HG03342 (cell line): Measurements from ENCODE around the gene DGKH.
"Not testable (repeated sequence)": the region's sequence is repeated elsewhere in the genome, so short reads cannot be mapped to it uniquely, and the experiment has no call there.

ENCODE experiments used
- ATAC-seq: cut with Tn5 transposase; IDR thresholded peaks from one replicate; pipeline ENCODE4 v1.9.1; 2021; ENCODE audit warnings: mild to moderate bottlenecking, moderate library complexity; ENCODE audit not compliant: unreplicated experiment

The DGKH gene

DNA sequence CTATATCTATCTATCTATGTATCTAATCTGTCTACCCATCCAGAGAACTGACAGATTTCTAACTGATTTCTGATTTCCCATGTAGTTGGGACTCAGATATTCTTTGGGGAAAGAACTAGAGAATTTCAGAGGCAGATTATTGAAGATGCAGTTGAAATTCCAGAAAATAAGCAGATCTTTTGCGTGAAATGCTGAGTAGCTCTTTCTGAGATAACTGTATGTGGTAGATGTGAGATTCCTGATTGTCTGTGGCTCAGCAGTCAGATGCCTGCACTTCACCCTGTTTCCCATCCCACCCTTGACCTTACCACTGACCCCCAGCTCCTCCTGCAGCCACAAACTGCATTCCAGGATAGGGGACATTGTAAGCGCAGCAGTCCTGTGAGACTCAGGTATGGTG is 61.5 kb downstream of the DGKH start:
- ATAC-seq = no peak

- ATAC-seq = no peak
Observed at GRCh38 chr13:42110410-42111155, 62.1 kb downstream of the DGKH start.

DNA sequence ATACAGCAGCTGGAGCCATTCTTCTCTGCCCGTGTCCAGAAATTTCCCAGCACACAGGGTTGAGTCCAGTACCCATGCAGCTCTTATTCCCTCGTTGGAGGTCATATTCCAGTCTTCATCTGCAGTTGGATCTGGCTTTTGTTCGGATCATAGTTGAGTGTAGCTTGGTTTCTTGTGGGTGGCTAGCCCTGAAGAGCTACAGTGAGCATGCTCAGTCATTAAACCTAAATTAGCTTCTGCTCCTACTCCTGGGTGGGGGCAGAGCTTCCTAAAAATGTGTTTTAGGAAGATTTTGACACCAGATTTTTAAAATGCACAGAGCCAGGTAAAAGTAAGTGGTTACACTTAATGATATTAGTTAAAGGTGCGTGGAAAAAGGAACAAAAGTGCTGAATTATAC is 64.4 kb downstream of the DGKH start:
- no peak for ATAC-seq

GRCh38 chr13:42113478-42113877 is 65.0 kb downstream of the DGKH start:
- ATAC-seq = no peak

GRCh38 chr13:42114278-42114677 is 65.8 kb downstream of the DGKH start:
- ATAC-seq = no peak

DNA sequence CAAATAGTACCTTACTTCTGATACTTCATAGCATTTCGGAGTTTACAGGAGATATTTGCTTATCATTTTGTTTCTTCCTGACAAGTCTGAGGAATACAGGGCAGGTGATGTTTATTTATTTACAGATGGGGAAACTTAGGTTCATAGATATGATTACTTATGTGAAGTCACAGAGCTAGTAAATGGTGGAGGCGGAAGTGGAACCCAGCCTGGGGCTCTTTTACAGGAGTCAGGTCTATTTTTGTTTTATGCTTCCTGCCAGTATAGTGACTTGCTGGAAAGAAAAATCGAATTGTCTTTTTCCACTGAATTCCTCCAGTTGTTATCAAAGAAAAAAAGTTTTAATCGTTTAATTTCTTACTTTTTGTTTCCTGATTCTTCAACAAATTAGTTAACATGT is 66.5 kb downstream of the DGKH start:
- ATAC-seq = no peak

DNA sequence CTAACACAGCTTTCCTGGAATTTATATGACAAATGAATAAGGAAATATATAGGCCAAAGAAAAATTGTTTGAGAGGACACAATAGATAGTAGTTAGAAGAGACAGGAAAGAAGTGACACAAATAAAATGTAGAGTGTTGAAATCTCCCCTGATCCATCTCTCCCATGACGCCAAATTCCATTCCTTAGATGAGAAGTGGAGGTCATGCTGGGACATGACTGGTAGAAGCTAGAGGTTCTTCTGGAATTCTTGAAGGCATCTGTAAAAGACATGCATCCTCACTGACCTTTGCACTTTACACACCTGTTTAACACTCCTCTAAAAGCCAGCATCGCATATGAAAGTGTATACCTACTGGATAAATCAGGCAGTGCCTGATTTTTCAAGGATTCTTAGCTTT is 67.8 kb downstream of the DGKH start:
- ATAC-seq = no peak

GRCh38 chr13:42119041-42119440 is 70.6 kb downstream of the DGKH start:
- no peak for ATAC-seq

- ATAC-seq = no peak
Observed at GRCh38 chr13:42119875-42120274, 71.4 kb downstream of the DGKH start.

DNA sequence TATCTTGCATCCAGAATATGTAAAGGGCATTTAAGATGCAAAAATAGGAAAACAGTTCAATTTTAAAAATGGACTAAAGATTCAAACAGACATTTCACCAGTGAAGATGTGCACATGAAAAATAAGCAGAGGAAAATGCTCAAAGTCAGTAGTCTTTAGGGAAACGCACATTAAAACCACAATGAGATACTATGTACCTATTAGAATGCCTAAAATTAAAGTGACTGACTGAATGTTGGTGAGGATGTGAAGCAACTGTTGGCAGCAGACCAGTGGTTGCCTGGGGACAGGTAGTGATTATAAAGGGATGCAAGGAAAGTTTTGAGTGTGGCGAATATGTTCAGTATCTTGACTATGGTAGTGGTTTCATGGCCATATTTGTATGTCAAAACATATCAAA is 75.2 kb downstream of the DGKH start:
- no peak for ATAC-seq

DNA sequence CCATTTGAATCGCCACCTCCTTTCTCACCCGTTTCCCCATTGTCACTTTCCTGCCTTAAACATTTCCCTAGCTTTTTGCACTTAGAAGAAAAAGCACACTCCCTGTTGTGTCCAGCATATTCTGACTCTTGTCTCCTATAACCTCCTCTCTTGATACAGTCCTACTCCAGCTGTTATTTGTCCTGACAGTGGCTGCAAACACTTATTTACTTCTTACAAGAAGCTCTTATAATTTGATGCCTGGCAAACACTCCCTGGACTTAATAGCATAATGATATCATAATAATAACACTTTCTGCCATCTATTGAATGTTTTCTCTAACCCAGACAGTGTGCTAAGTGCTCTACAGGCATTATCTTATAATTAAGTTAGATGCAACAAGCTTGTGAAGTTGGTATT is 76.6 kb downstream of the DGKH start:
- ATAC-seq = no peak

- no peak for ATAC-seq
Observed at GRCh38 chr13:42127047-42127446, 78.6 kb downstream of the DGKH start.

DNA sequence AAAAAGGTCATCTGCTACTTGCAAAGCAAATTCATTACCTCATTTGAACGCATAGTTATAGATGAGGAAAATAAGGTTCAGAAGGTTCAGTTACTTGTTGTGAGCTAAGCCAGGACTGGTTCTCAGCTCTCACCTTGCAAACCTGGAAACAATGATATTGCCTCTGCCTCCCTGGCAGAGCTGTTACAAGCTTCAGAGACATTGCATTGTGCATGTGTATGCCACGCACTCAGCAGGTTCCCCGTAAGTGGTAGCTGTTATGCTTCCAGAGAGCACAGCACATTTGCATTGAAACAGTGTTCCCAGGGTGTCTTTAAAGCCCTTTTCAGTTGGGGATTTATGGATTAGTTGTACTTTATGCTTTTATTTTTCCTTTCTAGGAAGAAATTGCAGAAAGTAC is 80.6 kb downstream of the DGKH start:
- no peak for ATAC-seq

DNA sequence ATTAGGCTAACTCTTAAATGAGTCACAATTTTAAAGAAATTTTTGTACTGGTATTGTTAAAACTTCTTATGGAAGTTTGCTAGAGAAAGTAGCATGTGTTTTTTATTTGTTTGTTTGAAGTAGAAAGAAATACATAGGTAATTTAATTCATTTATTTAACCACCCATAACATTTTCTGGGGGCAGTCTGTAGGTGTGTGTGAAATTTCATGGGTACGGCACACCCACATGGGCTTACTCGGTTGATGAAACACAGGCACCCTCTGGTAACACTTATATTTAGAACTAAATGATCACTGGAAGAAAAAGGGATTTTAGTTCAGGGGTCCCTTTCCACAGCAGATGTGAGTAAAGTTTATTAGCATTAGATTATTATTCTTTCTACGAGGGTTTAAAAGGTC is 88.1 kb downstream of the DGKH start:
- ATAC-seq = no peak

GRCh38 chr13:42137856-42138537 is 89.5 kb downstream of the DGKH start:
- ATAC-seq = no peak

GRCh38 chr13:42140494-42140893 is 92.0 kb downstream of the DGKH start:
- ATAC-seq = no peak

DNA sequence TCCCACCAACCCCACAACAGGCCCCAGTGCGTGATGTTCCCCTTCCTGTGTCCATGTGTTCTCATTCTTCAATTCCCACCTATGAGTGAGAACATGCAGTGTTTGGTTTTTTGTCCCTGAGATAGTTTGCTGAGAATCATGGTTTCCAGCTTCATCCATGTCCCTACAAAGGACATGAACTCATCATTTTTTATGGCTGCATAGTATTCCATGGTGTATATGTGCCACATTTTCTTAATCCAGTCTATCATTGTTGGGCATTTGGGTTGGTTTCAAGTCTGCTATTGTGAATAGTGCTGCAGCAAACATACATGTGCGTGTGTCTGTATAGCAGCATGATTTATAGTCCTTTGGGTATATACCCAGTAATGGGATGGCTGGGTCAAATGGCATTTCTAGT is 92.6 kb downstream of the DGKH start:
- ATAC-seq = not testable (repeated sequence)

- no peak for ATAC-seq
Observed at GRCh38 chr13:42146359-42146758, 97.9 kb downstream of the DGKH start.

DNA sequence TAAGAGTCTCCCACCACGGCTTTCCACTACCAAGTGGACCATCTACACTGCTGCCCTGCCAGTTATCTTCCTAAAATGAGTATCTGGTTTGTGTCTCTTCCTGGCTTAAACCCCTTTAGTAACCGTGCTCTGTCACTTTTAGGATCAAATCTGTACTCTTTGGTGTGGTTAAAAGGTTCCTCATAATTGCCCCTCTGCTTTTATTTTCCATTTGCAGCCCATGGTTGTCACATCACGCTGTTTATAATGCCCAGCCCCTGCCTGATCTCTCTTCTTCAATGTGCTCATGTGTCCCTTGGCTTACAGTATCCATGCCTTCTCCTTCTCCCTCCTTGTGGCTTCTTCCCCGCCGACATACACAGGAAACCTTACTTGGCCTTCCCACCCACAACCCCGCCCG is 100.1 kb downstream of the DGKH start:
- no peak for ATAC-seq

GRCh38 chr13:42149136-42149535 is 100.7 kb downstream of the DGKH start:
- no peak for ATAC-seq

DNA sequence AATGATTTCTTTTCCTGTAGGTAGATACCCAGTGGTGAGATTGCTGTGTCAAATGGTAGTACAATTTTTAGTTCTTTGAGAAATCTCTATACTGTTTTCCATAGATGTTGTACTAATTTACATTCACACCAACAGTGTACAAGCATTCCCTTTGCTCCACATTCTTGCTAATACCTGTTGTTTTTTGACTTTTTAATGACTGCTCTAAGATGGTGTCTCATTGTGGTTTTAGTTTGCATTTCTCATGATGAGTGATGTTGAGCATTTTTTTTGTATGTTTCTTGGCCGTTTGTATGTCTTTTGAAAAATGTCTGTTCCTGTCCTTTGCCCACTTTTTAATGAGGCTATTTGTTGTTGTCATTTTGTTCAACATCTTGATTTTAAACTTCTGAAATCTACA is 103.3 kb downstream of the DGKH start:
- ATAC-seq = no peak

GRCh38 chr13:42152495-42152894 is 104.0 kb downstream of the DGKH start:
- peak; percentile 42 for ATAC-seq
